EH (cell line): Measurements from ENCODE around the gene RPUSD4.
"Not testable (repeated sequence)": the region's sequence is repeated elsewhere in the genome, so short reads cannot be mapped to it uniquely, and the experiment has no call there.

Experiments
- DNase-seq: peaks from one replicate; pipeline ENCODE4 v3.0.0-alpha.2; 2015; ENCODE audit warnings: low read depth

Gene RPUSD4, protein sequence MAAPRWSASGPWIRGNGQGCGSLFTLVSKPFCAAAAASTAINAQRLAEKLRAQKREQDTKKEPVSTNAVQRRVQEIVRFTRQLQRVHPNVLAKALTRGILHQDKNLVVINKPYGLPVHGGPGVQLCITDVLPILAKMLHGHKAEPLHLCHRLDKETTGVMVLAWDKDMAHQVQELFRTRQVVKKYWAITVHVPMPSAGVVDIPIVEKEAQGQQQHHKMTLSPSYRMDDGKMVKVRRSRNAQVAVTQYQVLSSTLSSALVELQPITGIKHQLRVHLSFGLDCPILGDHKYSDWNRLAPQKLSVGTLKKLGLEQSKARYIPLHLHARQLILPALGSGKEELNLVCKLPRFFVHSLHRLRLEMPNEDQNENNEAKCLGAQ

DNA sequence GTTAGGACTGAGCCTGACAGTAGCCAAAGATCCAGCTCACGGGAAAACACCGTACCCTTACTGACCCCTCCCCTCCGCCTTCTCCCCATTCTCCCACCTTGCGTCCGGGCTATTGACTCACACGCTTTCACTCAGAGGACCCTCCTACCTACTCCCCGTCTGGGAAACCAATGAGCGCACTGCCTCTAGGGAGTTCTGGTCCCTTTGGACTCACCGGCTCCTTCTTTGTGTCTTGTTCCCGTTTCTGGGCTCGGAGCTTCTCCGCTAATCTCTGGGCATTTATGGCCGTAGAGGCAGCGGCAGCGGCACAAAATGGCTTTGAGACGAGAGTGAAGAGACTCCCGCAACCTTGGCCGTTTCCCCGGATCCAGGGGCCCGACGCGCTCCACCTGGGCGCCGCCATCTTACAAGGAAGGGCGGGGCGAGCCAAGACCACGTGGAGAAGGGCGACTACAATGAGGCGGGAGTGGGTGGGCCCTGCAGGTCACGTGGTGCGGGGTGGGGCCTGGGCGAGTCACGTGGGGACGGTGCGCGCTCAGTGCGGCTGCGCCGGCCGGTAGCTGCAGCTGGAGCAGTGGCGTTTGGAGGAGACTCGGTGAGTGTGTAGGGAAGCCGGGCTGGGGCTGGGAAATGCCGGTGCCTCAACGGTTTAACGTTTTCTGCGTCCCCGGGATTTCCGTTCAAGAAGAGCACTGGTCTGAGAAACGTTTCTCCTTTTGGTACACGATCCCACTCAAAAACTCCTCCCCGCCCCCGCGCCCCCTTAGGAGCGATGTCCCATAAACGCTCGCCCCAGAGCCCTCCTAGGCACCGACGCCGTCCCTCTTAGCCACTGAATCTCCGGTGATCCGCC lies at the start of gene RPUSD4, which contains the start of gene FAM118B:
TSS of gene RPUSD4 (minus strand) at position 415 of the 853 bp plus-strand sequence. CDS start at position 403, 12 bp downstream.
TSS of gene FAM118B (plus strand) at position 547 of the 853 bp plus-strand sequence. CDS start 23,220 bp downstream, outside the sequence.
- peak; percentile 96 for DNase-seq

DNA sequence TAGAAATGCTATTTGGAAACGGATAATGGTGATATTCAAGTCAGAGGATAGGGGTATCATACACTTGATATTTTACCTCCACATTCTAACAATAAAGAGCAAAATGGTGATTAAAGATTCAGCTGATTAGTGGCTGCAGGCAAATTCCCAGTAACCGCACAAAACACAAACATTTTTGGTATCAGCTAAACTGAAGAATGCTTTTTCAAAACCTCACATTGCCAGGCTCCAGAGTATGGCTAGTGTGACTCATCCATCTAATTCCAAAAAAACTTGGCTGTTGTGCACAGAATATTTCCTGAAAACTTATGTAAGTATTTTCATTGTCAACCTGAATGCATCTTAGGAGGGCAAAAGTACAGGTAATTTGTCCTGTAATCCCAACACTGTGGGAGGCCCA lies 46.3 kb upstream of the RPUSD4 start:
- peak; percentile 84 for DNase-seq

DNA sequence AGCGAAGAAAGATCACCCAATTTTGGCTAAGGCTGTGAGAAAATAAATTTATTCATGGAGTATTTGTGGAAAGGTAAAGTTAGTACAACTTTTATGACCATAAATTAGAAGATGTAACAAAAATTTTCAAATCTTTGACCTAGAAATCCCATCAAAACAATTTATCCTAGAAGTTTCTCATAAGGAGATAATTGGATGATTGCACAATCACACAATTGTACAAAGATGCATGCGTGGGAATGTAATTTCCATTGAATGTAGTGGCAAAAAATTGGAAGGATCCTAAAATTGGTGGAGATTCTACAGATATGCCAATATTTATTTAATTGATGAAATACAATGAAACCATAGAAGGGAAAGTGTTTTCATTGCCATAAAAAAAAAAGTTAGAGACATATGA lies 45.7 kb upstream of the RPUSD4 start:
- DNase-seq, result no peak

DNA sequence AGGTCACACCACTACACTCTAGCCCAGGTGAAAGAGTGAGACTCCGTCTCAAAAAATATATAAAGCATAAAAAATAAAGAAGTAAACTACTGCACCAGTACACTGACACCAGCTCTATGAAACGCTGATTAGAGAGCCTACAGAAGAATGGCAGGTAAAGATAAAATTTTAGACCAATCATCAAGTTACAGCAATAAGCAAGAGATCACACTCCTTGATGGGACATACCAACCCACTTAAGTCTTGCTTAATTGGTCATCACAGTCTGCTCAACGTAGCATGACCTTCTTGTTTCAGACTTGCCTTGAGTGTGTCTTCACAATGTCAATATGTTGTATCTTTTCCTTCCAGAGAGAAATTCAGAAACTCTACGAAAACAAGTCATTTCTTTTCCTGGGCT lies 44.8 kb upstream of the RPUSD4 start:
- DNase-seq, result no peak

DNA sequence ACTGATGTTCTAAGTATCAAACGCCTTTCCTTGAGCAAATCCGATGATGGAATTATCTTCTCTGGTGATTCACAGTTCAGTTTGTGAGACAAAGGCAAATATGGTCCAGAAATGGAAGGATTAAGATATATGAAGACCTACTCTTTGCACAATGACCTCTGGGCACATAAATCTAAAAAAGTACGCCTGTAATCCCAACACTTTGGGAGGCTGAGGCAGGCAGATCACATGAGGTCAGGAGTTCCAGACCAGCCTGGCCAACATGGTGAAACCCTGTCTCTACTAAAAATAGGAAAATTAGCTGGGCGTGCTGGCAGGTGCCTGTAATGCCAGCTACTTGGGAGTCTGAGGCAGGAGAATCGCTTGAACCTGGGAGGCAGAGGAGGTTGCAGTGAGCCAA lies 44.1 kb upstream of the RPUSD4 start:
- DNase-seq, result not testable (repeated sequence)

DNA sequence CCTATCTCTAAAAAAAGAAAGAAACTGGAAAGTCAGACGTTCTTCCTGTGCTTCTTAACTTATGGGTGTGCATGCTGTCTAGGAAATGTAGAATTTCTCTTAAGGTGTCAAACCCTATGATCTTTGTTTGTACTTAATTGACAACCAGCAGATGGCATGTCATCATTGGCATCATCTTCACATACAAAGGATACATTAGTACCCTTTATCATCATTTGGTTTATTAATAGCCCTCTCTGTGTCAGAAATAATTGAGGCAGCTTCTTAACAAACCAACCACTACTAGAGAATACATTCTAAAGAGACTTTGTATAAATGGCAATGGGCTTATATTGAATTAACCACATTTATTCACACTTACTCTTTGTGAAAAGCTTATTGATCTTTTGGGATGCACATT lies 43.4 kb upstream of the RPUSD4 start:
- DNase-seq, result no peak

DNA sequence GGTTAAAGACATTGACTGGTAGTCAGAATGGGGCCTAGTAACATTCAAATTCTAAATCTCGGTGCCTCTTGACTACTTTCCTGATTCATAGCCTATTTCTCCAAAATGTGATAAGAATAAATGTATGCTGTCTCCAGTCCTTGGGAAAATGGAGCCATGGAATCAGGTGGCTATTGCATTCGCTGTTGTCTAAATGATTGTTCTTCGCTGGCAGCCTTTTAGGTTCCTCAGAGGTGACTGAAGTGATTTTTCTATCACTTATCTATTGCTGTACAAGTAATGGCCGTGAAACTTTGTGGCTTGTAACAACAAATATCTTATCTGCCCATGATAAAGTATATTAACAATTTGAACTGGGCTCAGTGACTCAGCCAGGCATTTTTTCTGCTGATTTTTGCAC lies 41.8 kb upstream of the RPUSD4 start:
- DNase-seq, result no peak

DNA sequence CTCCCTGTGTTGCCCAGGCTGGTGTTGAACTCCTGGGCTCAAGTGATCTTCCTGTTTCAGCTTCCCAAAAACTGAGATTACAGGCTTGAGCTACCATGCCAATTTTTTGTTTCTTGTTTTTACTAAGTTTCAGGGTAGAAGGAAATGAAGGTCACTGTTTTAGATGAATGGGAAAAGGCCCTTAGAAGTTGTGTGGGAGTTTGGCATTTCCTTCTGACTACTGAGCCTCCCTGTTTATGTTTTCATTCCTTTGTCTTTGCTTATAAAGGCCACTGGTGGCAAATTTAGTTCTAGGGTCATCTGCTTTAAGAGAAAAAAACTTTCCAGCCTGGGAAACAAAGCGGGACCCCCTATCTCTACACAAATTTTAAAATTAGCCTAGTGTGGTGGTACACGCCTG lies 35.2 kb upstream of the RPUSD4 start:
- peak; percentile 45 for DNase-seq

DNA sequence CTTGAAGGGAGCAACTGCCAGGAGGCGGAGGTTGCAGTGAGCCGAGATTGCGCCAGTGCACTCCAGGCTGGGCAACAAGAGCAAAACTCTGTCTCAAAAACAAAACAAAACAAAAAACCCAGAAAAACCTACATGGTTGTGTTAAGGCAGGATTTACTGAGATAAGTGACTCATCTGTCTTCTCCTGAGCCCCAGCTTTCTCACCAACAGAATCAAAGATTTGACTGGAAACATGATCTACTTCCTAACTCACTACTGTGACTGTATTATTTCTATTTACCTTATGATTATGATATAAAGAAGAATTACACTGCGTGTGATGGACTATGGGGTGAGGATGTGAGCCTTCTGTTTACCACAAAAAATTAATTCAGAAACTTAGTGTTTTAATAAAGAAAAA lies 21.9 kb upstream of the RPUSD4 start:
- DNase-seq, result peak; percentile 16

DNA sequence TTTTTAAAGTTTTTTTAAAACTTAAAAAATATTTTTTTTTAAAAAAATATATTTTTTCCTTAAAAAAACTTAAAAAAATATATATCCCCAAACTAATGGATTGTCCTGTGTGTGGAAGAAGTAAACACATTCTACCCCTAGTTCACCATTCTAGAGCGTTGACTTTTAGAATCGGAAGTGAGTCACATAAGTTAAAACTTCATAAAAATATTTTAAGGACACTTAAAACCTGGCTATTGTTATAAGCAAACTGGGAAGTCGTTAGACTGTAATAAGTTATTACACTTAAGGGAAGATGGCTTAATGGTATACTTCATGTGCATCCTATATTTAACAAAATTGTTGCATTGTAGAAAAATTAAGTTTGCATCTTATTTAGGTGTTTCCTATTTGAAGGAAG lies 21.2 kb upstream of the RPUSD4 start:
- no peak for DNase-seq

DNA sequence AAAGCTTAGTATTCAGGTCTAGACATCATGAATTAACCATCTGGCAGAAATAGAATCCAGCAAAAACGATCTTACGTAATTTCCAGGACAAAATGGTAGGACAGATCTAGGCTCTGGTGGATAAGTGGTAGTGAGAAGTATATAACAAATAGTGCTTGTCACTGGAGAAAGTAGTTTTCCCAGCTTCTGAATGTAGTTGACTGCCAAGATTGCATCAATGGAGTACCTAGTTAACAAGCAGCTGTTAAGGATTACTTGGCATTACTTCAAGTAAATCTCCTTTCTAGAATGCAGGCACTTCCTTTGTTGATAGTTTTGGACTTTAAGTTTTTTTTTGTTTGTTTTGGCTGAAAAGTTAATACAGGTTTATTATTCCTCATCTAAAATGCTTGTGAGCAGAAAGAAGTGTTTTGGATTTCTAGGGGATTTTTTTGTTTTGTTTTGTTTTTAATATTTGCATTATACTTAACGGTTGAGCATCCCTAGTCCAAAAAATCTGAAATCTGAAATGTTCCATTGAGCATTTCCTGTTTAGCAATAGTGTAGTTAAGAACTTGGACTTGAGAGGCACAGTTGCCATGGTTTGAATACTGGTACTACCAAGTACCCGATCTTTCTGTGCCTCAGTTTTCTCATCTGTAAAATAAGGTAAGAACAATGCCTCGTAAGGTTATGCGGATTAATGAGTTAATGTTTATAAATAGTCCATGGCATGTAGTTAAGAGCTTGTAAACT lies 20.4 kb upstream of the RPUSD4 start:
- peak; percentile 35 for DNase-seq

DNA sequence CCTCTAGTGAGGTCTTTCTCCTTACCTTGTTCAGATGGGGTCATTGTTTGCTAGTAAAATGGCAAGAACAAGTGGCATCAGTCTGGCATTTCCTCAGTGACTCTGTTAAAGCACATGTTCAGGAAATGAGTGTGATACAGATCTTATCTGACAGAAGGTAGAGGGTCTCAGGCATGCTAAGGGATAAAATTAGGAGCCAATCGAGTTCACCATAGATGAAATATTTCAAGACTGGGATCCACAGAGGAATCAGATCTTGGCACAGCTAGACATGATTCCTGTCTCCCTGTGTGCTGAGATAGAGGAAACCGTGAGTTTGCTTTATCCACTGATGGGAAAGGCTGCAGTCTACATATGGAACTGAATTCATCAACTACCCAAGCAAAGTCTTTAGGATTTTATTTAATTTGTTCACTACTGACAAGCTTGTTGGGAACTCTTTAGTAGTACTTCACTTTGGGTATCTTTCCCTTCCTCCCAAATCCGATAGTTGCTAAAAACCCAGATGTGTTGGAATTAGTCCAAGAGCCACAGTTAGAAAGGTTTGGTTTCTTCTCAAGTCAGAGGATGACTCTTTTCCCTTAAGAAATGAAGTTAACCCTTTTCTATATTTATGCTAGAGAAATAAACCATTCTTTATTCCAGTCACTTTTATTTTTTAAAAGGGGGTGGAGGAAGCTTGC lies 18.5 kb upstream of the RPUSD4 start:
- DNase-seq, result no peak

DNA sequence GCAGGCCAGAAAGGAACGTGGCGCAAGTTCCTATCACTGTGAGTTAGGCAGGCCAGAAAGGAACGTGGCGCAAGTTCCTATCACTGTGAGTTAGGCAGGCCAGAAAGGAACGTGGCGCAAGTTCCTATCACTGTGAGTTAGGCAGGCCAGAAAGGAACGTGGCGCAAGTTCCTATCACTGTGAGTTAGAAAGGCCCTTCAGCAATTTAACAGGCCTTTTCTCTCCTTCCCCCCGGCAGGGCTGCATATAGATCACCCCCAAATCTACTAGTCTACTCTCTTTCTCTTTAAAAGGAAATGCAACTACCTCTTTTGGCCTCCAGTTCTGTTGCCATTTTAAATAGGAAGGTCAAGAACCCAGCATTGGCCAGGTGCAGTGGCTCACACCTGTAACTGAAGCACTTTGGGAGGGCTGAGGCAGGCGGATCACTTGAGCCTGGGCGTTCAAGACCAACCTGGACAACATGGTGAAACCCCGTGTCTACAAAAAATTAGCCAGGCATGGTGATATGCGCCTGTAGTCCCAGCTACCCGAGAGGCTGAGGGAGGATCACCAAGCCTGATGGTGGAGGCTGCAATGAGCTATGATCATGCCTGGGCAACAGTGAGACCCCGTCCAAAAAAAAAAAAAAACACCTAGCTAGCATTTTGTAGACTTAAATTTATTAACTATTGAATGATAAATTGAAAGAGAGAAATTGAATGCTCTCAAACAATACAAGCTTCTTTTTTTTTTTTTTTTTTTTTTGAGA lies 15.1 kb upstream of the RPUSD4 start:
- no peak for DNase-seq

DNA sequence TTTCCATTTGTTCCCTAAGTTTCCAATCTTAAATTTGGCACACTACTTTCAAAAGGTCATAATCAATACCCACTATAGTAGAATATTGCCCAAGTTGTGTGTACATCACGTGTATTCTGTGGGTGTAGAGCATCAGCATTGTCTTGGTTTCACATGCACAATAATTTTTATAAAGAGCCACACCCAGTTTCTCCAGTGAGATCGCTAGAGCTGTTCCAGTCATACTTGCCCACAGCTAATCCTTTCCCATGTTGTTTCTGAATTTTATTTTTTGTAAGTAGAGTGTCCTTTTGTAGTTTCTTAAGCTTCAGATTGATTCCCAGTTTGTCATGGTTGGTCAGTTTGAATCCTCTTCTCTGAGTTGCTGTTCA lies 13.8 kb upstream of the RPUSD4 start:
- no peak for DNase-seq

DNA sequence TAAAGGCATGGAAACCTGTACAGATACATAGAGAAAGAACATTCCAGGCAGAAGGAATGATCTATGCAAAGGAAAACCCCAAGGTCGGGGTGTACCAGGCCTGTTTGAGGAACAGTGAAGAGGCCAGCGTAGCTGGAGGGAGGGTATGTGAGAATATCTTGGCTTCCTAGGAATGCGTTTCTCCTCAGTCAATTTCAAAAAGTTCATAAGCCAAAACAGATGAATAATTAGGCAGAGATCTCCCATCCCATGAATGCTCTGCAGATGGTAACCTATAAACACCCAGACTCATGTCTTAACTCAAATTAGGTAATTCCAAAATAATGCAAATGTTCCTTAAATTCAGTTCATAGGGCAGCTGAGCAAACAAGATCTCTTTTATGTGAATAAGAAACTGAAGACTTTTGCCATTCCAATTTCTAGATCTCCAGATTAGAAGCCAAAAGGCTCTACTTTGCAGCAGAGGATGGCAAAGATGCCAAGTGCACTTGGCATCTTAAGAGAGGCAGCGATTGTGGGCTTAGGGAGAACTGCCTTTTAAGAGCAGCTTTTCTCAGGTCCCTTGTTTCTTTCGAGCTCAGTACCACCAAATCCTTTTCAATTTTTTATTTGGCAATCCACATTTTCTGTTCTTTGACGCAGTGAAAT lies 13.3 kb upstream of the RPUSD4 start:
- no peak for DNase-seq

DNA sequence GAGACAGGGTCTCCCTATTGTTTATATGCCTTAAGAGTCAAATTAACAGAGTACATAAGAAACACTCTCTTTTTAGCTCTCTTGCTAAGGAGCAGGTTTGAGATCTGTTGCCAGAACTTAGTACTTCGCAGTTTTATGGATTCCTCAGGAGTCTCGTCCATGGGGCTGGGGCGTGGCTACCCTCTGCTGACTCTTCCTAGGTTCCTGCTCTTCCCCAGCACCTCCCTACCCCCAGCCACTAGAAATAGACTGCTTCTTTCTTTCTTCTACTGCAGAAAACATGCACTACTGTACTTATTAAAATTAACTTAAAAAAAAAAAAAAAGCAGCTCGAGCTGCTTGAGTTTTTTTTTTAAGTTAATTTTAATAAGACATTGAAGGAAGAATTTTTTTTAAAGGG lies 8.1 kb upstream of the RPUSD4 start:
- DNase-seq, result no peak

DNA sequence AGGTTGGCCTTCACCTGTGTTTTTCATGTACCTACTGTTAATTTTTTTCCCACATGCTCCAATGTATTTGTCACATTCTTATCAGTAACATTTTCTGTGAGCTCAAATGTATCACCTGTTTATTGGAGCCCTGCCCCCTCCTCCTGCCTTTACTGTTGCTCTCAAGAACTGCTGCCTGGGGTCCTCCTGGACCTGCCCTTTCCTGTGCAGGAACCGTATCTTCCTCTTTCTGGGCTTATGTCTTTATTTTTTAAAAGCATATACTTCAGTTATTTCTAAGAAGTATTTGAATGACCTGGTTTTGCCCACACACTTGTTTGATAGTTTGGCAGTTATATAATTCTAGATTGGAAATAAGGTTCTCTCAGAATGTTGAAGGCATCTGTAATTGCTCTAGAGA lies 6.0 kb upstream of the RPUSD4 start:
- DNase-seq, result no peak

DNA sequence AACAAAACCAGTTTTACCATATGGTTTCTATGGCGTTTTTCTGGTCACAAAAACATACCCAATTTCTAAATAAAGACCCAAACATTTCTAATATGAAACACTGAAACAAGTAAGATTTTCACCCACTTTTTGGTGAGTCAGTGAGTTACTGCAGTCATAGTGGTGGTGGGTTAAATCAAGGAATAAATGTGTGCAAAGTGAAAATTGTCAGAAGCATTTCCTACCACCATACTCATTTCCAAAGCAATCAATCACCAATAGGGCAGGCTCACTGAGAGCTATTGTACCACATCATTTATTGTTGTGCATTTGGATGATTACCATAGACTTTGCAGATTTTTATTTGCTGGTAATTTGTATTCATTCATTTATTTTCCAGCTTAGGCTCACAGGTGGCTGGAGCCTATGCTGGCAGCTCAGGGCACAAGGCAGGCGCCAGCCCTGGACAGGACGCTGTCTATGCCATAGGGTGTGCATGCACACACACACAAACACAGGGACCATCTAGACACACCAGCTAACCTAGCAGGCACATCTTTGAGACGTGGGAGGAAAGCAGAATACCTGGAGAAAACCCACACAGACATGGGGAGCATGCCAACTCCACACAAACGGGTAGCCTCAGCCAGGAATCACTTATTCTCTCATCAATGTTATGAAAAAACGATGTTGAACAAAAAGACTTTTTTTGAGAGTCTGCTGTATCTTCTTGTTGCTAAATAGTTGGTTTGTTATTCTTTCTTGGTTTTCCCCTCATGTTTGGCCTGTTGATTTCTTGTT lies 5.3 kb upstream of the RPUSD4 start:
- DNase-seq, result no peak

DNA sequence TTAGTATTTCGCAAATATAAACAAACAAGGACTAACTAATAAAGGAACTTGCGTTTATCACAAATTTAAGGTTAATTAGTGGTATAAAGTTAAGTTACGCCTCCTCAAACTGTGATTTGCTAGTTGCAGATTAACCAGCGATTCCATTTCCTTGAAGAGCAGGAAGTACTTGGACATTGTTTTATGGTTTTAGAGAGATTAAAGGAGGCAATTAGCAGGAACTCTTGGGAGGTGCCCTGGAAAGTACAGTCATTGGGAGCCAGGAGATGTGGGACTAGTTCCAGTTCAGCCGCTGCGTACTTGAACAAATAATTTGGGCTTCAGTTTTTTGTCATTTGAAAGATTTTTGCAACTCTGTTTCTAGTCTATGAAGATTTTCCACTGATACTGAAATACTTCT lies 3.4 kb upstream of the RPUSD4 start:
- DNase-seq, result no peak

DNA sequence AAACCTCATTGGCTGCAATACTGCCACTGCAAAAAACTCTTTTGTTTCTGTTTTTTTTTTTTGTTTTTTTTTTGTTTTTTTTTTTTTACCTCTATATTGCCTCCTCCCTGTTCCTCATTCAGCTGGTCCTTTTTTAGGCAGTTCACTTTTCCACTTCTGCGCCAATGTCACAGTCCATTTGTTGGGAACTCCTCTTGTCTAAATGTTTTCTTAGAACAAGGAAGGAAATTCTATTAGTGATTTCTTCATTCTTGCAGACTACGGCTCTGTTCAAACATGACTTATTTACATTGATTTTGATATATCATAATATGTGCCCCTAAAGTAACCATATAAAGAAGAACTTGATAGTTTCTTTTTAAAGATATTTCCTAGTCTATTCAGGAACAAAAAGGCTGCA lies 3.0 kb upstream of the RPUSD4 start:
- no peak for DNase-seq
